NB4 (cell line): ENCODE measurements around the gene KIAA1958.

Source experiments
- MYC ChIP-seq: IDR thresholded peaks from 2 replicates; pipeline ENCODE4 v1.6.1; 2011; ENCODE audit warnings: low read depth, low read length
- POLR2A ChIP-seq: IDR thresholded peaks from 2 replicates; pipeline ENCODE4 v1.6.1; 2011; ENCODE audit warnings: mild to moderate bottlenecking; ENCODE audit not compliant: insufficient read length; ENCODE audit errors: extremely low read depth
- TF ChIP-seq, protein P1 (sequence below): IDR thresholded peaks from one replicate; pipeline ENCODE4 v1.5.1; 2012; ENCODE audit warnings: low read depth, low read length
- TF ChIP-seq, protein P2 (sequence below): IDR thresholded peaks from 2 replicates; pipeline ENCODE4 v1.6.1; 2011; ENCODE audit warnings: low read depth, low read length

DNA sequence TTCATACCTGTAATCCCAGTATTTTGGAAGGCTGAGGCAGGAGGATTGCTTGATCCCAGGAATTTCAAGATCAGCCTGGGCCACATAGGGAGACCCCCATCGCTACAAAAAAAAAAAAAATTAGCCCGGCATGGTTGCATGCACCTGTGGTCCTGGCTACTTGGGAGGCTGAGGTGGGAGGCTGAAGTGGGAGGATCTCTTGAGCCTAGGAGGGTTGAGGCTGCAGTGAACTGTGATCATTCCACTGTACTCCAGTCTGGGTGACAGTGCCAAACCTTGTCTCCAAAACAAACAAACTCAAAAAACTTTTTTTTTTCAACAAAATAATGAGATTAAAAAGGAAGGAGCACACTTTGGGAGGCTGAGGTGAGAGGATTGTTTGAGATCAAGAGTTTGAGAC is 14.2 kb downstream of the KIAA1958 start:
- TF ChIP-seq, protein P1, sequence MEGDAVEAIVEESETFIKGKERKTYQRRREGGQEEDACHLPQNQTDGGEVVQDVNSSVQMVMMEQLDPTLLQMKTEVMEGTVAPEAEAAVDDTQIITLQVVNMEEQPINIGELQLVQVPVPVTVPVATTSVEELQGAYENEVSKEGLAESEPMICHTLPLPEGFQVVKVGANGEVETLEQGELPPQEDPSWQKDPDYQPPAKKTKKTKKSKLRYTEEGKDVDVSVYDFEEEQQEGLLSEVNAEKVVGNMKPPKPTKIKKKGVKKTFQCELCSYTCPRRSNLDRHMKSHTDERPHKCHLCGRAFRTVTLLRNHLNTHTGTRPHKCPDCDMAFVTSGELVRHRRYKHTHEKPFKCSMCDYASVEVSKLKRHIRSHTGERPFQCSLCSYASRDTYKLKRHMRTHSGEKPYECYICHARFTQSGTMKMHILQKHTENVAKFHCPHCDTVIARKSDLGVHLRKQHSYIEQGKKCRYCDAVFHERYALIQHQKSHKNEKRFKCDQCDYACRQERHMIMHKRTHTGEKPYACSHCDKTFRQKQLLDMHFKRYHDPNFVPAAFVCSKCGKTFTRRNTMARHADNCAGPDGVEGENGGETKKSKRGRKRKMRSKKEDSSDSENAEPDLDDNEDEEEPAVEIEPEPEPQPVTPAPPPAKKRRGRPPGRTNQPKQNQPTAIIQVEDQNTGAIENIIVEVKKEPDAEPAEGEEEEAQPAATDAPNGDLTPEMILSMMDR: no peak
- no peak for TF ChIP-seq POLR2A
- TF ChIP-seq, protein P2, sequence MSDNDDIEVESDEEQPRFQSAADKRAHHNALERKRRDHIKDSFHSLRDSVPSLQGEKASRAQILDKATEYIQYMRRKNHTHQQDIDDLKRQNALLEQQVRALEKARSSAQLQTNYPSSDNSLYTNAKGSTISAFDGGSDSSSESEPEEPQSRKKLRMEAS: no peak
- no peak for TF ChIP-seq MYC
